ENCODE data around the gene PDGFRB.

PDGFRB gene

GRCh38 chr5:150173161-150173560 lies 17.5 kb upstream of the PDGFRB start:
- TF ChIP-seq CTCF (IDR thresholded peaks at IDR 0.05; ENCODE audit: control insufficient read depth, insufficient read depth, low read depth, low read length, missing control alignments), result no peak
- H3K4me3 ChIP-seq (ENCODE audit: control insufficient read depth, low read depth, low read length), result no peak overlapping the region
- DNase-seq (ENCODE audit: low read depth), result no peak

DNA sequence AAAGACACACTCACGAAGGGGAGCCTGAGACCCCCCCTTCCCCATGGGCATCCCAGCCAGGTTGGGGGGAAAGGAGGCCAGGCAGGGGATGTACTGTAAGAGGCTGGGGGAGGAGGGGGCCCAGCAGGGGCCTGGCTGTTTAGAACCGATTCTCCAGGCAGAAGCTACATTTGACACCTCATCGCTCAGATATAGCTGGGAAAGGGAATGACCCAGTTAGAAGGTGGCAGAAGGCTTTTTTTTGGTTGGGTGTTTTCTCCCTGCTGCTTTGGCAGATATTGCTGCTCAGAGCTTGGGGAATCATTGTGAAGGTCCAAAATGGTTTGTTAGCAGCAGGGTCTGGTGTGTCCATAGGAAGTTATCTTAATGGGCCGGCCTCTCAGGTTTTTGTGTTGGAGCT lies 16.9 kb upstream of the PDGFRB start:
- no peak overlapping the region for H3K4me3 ChIP-seq (ENCODE audit: control insufficient read depth, low read depth, low read length)
- no peak for DNase-seq (ENCODE audit: low read depth)
- TF ChIP-seq CTCF (IDR thresholded peaks at IDR 0.05; ENCODE audit: control insufficient read depth, insufficient read depth, low read depth, low read length, missing control alignments), result no peak

GRCh38 chr5:150172145-150172544 lies 16.5 kb upstream of the PDGFRB start:
- DNase-seq (ENCODE audit: low read depth), result no peak
- no peak for TF ChIP-seq CTCF (IDR thresholded peaks at IDR 0.05; ENCODE audit: control insufficient read depth, insufficient read depth, low read depth, low read length, missing control alignments)
- H3K4me3 ChIP-seq (ENCODE audit: control insufficient read depth, low read depth, low read length), result no peak overlapping the region

DNA sequence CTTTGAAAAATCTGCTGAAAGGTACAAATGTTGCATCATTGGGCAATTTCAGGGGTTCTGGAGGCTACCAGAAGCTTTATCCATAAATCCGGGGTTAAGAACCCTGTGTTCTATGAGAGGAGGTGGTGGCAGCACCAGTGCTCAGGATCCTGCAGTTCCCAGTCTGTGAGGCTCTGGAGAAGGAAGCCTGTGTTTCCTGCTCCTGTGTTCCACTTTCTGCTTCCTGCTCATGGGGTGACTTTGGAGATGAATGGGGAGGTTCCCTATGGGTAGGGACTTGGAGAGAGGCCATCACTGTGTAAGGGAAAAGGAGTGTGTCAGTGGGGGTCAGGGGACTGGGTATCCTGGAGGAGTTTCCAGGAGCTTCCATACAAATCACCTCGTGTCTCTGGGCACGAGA lies 13.2 kb upstream of the PDGFRB start:
- no peak overlapping the region for H3K4me3 ChIP-seq (ENCODE audit: control insufficient read depth, low read depth, low read length)
- DNase-seq (ENCODE audit: low read depth), result no peak
- no peak for TF ChIP-seq CTCF (IDR thresholded peaks at IDR 0.05; ENCODE audit: control insufficient read depth, insufficient read depth, low read depth, low read length, missing control alignments)

DNA sequence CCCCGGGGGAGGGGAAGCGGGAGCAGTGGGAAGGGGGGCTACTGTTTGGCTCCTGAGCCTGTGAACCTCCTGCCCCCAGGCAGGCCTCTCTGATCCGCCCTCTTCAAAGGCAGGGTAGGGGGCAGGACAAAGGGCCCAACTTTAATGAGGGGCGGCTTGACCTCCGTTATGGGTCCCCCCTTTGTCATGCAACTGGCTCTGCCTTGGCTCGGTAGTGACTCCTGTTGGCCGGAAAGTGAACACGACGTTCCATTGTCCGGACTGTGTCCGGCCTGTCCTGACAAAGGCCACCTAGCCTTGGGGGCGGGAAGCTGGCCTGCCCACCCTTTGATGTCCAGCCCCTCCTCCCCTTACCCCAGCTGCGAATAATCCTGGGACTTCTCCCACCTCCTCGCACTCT lies 12.3 kb upstream of the PDGFRB start:
- H3K4me3 ChIP-seq (ENCODE audit: control insufficient read depth, low read depth, low read length), result no peak overlapping the region
- no peak for TF ChIP-seq CTCF (IDR thresholded peaks at IDR 0.05; ENCODE audit: control insufficient read depth, insufficient read depth, low read depth, low read length, missing control alignments)
- no peak for DNase-seq (ENCODE audit: low read depth)

DNA sequence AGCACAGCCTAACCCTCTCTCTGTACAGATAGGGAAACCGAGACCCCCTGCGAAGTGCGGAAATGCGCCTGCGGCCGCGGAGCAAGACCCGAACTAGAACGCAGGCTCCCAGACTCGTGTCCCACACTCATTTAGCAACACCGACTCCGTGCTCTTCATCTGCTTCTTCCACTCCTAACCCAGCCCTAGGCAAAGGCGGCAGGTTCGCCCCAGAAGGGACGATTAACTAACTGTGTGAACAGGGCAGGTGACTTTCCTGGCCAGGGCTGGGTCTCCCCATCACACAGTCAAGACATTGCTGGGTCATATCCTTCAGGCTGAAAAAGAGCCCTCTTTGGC lies 11.8 kb upstream of the PDGFRB start:
- H3K4me3 ChIP-seq (ENCODE audit: control insufficient read depth, low read depth, low read length), result no peak overlapping the region
- no peak for TF ChIP-seq CTCF (IDR thresholded peaks at IDR 0.05; ENCODE audit: control insufficient read depth, insufficient read depth, low read depth, low read length, missing control alignments)
- no peak for DNase-seq (ENCODE audit: low read depth)
